Adrenal gland (tissue), 12 donors: ENCODE data around the gene SEMA3G. TPM values are rescaled to one million over a fixed set of nuclear protein-coding genes. Genes with fewer than 3 reads are reported as not detected.

Experiments used
- DNase-seq, 7 donors: peaks; one replicate each; pipeline ENCODE4 v3.0.0-alpha.2; 2019 to 2020
- H3K27ac ChIP-seq, 5 donors: fragments of 200-600 bp; sonication (generic) in 4 of 5; 1 replicate in 3 of 5; 2 replicates in 2 of 5; pipeline versions ENCODE4 v1.5.1 to v1.8.0; 2016 to 2020; ENCODE audit warnings: mild to moderate bottlenecking in 1 of 5
- H3K27me3 ChIP-seq: fragments of 200-600 bp; 2 replicates; pipeline ENCODE4 v1.8.0; 2021
- H3K36me3 ChIP-seq, 2 donors: fragments of 200-600 bp; replicated peaks in 1 of 2; 1 replicate in 1 of 2; 2 replicates in 1 of 2; pipeline versions ENCODE4 v1.5.1 to v1.8.0; 2018 to 2022
- H3K4me1 ChIP-seq, 2 donors: fragments of 200-600 bp; replicated peaks in 1 of 2; 1 replicate in 1 of 2; 2 replicates in 1 of 2; pipeline versions ENCODE4 v1.5.1 to v1.8.0; 2018 to 2021
- H3K4me3 ChIP-seq, 4 donors: fragments of 200-600 bp; sonication (generic) in 3 of 4; one replicate each; pipeline ENCODE4 v1.5.1; 2016 to 2018
- H3K9me3 ChIP-seq, 3 donors: fragments of 200-600 bp; sonication (generic) in 1 of 3; replicated peaks in 1 of 3; 1 replicate in 2 of 3; 2 replicates in 1 of 3; pipeline versions ENCODE4 v1.5.1 to v1.8.0; 2016 to 2021
- CTCF ChIP-seq, 6 experiments: fragments of 450-650 bp in 4 of 6; fragments of 200-600 bp in 2 of 6; sonication (generic) in 1 of 6; IDR thresholded peaks; 1 replicate in 5 of 6; 2 replicates in 1 of 6; pipeline versions ENCODE4 v1.5.1 to v1.8.0; 2016 to 2021; ENCODE audit warnings: antibody characterized with exemption in 6 of 6, mild to moderate bottlenecking in 2 of 6, moderate library complexity in 1 of 6
- POLR2A ChIP-seq, 2 donors: fragments of 450-650 bp; IDR thresholded peaks; one replicate each; pipeline ENCODE4 v1.6.1; 2017; ENCODE audit warnings: antibody characterized with exemption in 2 of 2, mild to moderate bottlenecking in 2 of 2, moderate library complexity in 1 of 2
- WGBS, 4 donors: extraction: QIAGEN DNeasy Blood & Tissue Kit in 2 of 4; methylation state at CpG; one replicate each; pipeline versions ENCODE4 v1.1.5 to v1.1.7; 2013 to 2017; 5-methylcytosine and 5-hydroxymethylcytosine counted together
- intact Hi-C, 2 donors: fragments of 100-400 bp; cut with DNase I; formaldehyde crosslinking; loops; one replicate each; pipeline versions ENCODE4 v1.14.1 to v1.15.0; 2022 to 2023
- polyA plus RNA-seq, 3 donors: library from polyadenylated mRNA; stranded (reverse); fragments of 200-250 nt in 2 of 3; fragments of 350-450 nt in 1 of 3; fragmentation: Illumina TruSeq in 1 of 3; extraction: RNeasy Lipid Tissue Mini Kit (QIAGEN cat#74804) in 1 of 3; gene quantifications; one replicate each; pipeline ENCODE4 v1.2.3, GENCODE V29; 2013 to 2014
- total RNA-seq, 9 donors: library from RNA; depleted of rRNA in 4 of 9; stranded (reverse); fragments of >200 nt in 4 of 9; fragments of 120-200 nt in 1 of 9; fragmentation: NEBNext Ultra II Directional in 1 of 9; extraction: Animal tissue kit (Norgen Biotek cat#: 25700) in 1 of 9; gene quantifications; one replicate each; pipeline versions ENCODE4 v1.1.0 to v1.2.4, GENCODE V29; 2013 to 2023
- donor health status: healthy with polysubstance abuse.
- donor health status: Bipolar disorder and iron deficiency.
- donor health status: DM: yes; HTN: yes; CAD: no.
- donor health status: DM: no; HTN: no; CAD: no.
- donor health status: DM: no; HTN: no; CAD: no.
- donor health status: DM: yes; HTN: yes; CAD: no.

The SEMA3G gene
- total and polyA plus RNA-seq, 12 donors = 0.81 to 6.8 (median 2.9) TPM

DNA sequence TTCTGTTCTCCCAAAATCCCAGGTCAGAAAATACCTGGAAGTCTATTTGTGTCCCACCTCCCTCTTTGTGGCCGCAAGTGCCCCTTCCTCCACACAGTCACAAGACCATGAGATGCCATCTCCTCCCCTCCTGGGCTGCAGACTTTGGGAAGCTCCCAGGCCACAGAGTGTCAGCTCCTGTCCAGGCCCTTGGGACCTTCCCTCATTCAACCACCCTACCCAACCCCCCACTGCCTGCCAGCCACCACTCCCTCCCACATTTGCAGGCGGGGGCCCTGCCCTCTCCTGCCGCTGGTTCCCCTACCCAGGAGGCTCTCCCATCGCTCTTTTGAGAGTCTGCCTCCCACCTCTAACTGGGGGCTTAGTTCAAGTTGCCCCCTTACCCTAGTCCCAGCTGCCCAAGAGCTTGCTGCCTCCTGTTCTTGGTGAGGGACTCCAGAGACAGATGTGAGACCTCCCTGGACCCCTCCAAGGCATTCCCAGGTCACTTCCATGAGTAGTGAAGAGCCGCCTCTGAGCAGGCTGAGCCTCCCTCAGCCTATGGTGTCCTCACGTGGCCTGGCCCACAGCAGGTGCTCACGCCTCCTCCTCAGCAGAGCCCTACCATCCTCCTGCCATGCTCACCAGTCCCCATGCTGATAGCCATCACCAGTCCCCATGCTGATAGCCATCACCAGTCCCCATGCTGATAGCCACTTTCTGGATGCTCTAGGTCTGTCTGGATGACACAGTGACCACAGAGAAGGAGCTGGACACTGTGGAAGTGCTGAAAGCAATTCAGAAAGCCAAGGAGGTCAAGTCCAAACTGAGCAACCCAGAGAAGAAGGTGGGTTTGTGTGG, 34.4 kb upstream of the SEMA3G start:
- Histone ChIP-seq H3K27ac (peak overlapping the region in 2 of 5 donors; percentile 86 to 94), H3K4me3 (no peak overlapping the region), H3K4me1 (peaks cover 14 to 48% of the 10 kb centered on the region in 2 donors), H3K27me3 (no peaks in the 10 kb centered on the region), H3K9me3 (no peaks in the 10 kb centered on the region), H3K36me3 (peaks cover 0 to 87% of the 10 kb centered on the region in 2 donors)
- WGBS, 4 donors = 89 to 94% (median 91%) methylated on average over 4 to 7 of the region's 7 CpGs
- intact Hi-C loops = loop anchor here in 1 of 2 donors (10.0 kb wide), 1 partner anchor 216 kb away; no protein-coding TSS in a partner anchor
- DNase-seq = no peak
- TF ChIP-seq CTCF (IDR thresholded peaks at IDR 0.05) (no peak), POLR2A (IDR thresholded peaks at IDR 0.05) (no peak)

DNA sequence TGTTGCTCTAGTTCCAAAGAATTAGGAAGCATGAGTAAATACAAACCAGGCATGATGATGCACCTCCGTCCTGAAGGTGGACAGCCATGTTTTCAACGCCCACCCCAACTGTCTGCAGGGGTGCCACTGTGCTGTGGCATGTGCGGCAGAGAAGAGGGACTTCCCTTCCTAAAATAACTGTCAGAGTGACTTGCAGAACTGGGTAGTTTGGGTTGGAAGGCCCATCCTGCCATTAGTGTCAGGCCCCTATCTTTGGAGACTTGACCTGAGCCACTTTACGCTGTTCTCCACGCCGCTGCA, 32.8 kb upstream of the SEMA3G start:
- Histone ChIP-seq H3K9me3 (no peaks in the 10 kb centered on the region), H3K27me3 (no peaks in the 10 kb centered on the region), H3K27ac (peak overlapping the region in 1 of 5 donors; percentile 23), H3K36me3 (peaks cover 0 to 98% of the 10 kb centered on the region in 2 donors), H3K4me1 (peaks cover 0 to 36% of the 10 kb centered on the region in 2 donors), H3K4me3 (no peak overlapping the region)
- no peak for DNase-seq
- intact Hi-C loops = loop anchor here in 1 of 2 donors (10.0 kb wide), 1 partner anchor 217 kb away; no protein-coding TSS in a partner anchor
- WGBS, 4 donors = 89 to 98% (median 93%) methylated on average over 6 of the region's 6 CpGs
- TF ChIP-seq POLR2A (IDR thresholded peaks at IDR 0.05) = no peak
- no peak for TF ChIP-seq CTCF (IDR thresholded peaks at IDR 0.05)

DNA sequence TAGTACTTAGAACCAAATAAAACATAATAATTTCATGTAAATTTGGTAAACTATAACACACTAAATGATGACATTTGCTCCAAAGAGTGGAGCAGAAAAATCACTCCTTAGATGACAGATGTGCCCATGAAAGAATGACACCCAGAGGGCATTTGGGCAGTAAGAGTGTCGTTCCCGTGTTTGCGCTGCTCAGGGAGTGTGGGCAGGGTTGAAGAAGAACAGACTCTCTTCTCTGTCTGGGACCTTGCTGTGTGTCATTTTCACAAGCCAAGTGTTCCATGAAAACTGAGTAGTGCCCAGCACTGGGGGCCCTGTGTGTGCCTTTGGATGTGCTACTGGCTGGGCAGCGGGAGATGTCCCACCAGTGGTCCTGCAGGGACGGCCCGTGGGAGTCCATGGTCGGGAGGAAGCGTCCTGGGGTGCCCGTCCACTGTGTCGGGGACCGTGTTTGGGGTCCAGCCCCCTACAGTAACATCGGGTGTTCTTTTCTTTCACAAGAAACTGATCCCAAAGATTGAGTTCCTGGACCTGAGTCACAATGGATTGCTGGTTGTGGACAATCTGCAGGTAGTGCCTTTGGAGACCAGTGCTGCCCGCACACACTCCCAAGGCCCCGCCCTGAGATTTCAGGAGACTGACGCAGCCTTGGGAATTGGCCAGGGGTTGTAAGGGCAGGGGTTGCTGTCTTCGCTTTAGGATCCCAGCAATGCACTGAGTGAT, 32.3 kb upstream of the SEMA3G start:
- peaks cover 0 to 39% of the 10 kb centered on the region in 2 donors for H3K4me1 ChIP-seq
- H3K27me3 ChIP-seq = no peaks in the 10 kb centered on the region
- no peak overlapping the region for H3K4me3 ChIP-seq
- 89 to 94% (median 92%) methylated on average over 10 to 16 of the region's 16 CpGs for WGBS, 4 donors
- peak overlapping the region in 1 of 5 donors; percentile 27 for H3K27ac ChIP-seq
- intact Hi-C loops = loop anchor here in 1 of 2 donors (10.0 kb wide), 1 partner anchor 218 kb away; no protein-coding TSS in a partner anchor
- H3K36me3 ChIP-seq = peaks cover 0 to 98% of the 10 kb centered on the region in 2 donors
- TF ChIP-seq CTCF (IDR thresholded peaks at IDR 0.05) = no peak
- TF ChIP-seq POLR2A (IDR thresholded peaks at IDR 0.05) = no peak
- DNase-seq = no peak
- H3K9me3 ChIP-seq = no peaks in the 10 kb centered on the region

- no peak for TF ChIP-seq POLR2A (IDR thresholded peaks at IDR 0.05)
- no peak for TF ChIP-seq CTCF (IDR thresholded peaks at IDR 0.05)
- WGBS, 4 donors = 82 to 85% (median 82%) methylated on average over 4 to 5 of the region's 5 CpGs
- H3K27me3 ChIP-seq = no peaks in the 10 kb centered on the region
- H3K4me1 ChIP-seq = peaks cover 0 to 33% of the 10 kb centered on the region in 2 donors
- H3K36me3 ChIP-seq = peaks cover 0 to 73% of the 10 kb centered on the region in 2 donors
- H3K4me3 ChIP-seq = no peak overlapping the region
- intact Hi-C loops = loop anchor here (5.0 to 10.0 kb wide), 3 partner anchors 59 to 222 kb away; partner anchors contain the start of gene NT5DC2 (in 1 of the 2)
- H3K27ac ChIP-seq = peak overlapping the region in 2 of 5 donors; percentile 42 to 57
- peak in 1 of 7 donors; percentile 33 for DNase-seq
- H3K9me3 ChIP-seq = no peaks in the 10 kb centered on the region
These were observed 28.1 kb upstream of the SEMA3G start for GRCh38 chr3:52473026-52473425.
